Activated naive CD8-positive, alpha-beta T cell treated with anti-CD3 and anti-CD28 coated beads, Interleukin-2, amount 50 U/mL, for 16 hours (primary cell): ENCODE data around the gene SYT13.

Experiments
- DNase-seq: peaks from one replicate; pipeline ENCODE4 v3.0.0-alpha.2; 2020; ENCODE audit warnings: low read depth, low spot score

SYT13 gene

DNA sequence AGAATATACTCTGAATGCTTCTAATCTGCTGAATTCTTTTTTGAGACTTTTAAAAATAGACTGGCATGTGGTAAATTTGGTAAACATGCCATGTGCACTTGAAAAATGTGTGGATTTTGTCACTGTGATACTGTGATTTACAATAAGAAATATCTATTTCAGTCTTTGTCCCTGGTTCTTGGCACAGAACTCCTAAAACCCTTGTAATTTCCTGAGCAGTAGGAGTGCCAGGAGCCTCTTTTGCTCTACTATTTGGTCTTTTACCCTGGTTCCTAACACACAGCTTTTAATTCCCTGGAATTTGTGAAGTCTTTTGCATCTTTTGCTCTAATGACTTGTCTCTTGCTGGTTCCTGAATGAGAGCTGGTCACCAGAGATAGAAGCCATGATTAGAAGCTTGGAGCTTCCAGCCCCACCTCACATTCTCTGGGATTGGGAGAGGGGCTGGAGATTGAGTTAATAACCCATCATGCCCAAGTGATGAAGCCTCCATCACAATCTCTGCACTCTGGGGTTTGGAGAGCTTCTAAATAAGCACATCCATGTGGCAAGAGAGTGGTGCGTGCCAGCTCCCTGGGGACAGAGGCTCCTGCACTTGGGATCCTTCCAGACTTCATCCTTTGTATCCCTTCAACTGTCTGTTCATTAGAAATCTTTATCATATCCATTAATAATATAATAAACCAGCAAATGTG is 27.2 kb upstream of the SYT13 start:
- DNase-seq = no peak

GRCh38 chr11:45305874-45306623 is 19.9 kb upstream of the SYT13 start:
- DNase-seq = no peak

DNA sequence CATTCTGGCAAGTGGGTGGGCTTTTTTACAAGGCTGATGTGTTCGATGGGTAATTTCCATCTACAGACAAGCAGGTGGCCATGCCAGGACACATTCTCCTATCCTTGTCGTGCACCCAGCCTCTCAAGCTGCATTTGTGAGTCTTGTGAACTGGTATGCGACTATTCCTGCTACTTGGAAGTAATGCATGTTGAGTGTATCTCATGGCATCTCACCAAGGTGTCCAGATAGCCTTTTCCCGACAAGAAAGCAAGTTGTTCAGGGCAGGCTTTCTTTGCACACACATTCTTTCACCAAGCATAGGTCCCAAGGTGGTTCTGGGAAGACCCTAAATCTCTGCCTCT is 18.8 kb upstream of the SYT13 start:
- DNase-seq = no peak

- no peak for DNase-seq
These were observed 18.2 kb upstream of the SYT13 start for GRCh38 chr11:45304111-45304991.

- no peak for DNase-seq
These were observed 17.2 kb upstream of the SYT13 start for GRCh38 chr11:45303316-45303715.

DNA sequence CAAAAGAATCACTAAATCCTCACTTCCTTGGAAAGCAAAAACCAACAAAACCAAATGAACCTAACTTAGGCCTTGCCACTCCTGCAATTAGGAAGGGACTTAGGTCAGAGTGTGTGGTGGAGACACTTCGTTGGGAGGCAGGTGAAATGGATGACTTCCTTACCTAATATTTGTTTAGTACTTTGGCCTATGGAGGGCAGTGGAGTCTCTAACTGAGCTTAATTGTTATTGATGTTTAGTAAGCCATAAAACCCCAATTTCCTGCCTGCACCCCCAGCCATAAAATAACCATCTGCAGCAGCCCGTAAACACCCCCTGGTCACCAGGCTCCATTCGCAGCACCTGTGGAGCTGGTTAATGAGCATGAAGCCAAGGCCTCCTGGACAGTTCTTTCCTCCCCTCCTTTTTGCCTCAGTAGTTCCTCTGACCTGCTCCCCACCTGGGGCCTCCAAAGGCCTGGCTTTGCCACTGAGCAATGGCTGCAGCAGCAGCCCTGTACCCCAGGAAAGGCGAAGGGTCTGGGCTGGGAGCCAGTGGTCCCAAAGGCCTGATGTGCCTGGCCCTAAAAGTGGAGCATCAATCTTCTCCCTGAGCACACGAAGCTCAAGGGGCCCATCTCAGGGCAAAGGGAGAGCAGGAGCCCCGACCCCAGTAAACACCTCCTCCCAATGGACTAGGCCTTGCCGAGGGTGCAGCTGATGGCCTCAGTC is 15.6 kb upstream of the SYT13 start:
- no peak for DNase-seq

GRCh38 chr11:45300715-45301114 is 14.6 kb upstream of the SYT13 start:
- DNase-seq = no peak

DNA sequence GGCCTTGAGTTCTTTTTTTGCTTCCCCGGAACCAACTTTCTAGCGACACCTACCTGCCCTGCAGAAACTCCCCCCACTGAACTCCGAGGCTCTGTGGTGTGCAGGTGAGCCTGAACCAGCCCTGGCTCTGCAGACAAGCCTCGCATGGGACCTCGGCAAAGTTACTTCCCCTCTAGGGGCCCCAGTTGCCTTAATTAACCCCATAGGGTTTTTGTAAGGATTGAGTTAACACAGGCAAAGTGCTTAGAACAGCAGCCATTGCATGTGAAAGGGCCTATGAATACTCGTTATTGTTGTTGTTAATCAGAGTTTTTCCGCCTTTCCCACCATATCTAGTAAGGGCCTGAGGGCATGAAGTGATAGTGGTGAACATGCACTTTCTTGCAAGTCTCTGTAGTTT is 12.6 kb upstream of the SYT13 start:
- no peak for DNase-seq

- no peak for DNase-seq
These were observed 9.9 kb upstream of the SYT13 start for GRCh38 chr11:45296075-45296474.

GRCh38 chr11:45294499-45294898 is 8.4 kb upstream of the SYT13 start:
- DNase-seq = no peak

- DNase-seq = peak; percentile 9
These were observed 7.5 kb upstream of the SYT13 start for GRCh38 chr11:45293566-45294192.

- DNase-seq = no peak
These were observed 4.4 kb upstream of the SYT13 start for GRCh38 chr11:45290586-45290985.

- no peak for DNase-seq
These were observed 3.2 kb upstream of the SYT13 start for GRCh38 chr11:45289369-45289768.

GRCh38 chr11:45288339-45288738 is 2.2 kb upstream of the SYT13 start:
- DNase-seq = no peak

DNA sequence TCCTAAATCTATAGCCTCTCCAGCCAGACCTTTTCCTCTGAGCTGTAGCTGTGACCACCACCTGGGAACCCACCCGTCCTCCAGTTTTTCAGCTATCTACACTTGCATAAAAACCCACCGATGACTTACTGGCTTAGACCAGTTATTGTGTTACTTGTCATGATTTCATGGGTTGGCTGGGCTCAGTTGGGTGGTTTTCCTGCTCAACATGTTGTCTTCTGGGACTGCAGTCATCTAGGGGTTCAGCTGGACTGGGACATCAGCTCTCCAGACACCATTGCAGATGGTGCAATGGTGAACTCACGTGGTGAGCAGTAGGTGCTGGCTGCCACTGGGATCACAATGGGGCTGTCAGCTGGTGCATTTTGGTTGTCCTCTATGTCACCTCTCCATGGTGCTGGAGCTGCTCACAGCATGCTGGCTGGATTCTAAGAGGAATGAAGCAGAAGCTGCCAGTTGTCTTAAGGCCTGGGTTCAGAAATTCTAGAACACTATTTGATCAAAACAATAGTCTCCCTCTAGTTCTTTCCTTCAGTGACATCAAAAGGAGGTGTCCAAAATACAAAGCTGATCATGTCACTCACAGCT is 1.3 kb upstream of the SYT13 start:
- DNase-seq = no peak

DNA sequence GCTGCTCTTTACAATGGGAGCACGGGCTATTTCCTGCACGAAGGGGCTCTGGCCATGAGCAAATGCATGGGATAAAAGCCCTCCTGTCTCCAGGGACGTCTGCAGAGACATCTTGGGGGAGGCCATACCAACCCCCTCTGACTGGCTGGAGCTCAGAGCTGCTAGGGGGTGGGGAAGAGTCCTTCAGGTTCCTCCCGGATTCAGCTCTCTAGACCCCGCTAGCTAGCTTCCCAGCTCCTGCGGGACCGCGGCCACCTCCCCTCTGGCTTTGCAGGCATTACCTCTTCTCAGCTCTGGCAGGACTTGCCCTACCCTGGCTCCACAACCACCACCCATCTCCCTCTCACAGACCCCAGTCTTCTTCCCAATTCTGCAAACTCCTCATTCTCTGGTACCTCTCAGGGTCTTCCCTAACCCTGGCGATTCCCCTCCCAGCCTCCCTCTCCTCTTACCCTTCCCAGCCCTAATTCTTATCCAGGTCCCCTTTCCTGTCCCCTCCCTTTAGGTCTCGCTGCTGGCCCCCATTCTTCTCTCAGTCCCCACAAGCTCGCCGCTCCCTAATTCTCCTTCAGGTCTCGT is 802 bp downstream of the SYT13 start:
- DNase-seq = no peak

GRCh38 chr11:45282081-45282480 is 4.1 kb downstream of the SYT13 start:
- DNase-seq = no peak

- no peak for DNase-seq
These were observed 5.7 kb downstream of the SYT13 start for GRCh38 chr11:45280449-45280848.

- DNase-seq = no peak
These were observed 6.5 kb downstream of the SYT13 start for GRCh38 chr11:45279645-45280044.

GRCh38 chr11:45278714-45279113 is 7.4 kb downstream of the SYT13 start:
- DNase-seq = no peak

GRCh38 chr11:45275828-45276227 is 10.3 kb downstream of the SYT13 start:
- DNase-seq = no peak
